GM12865 (cell line): ENCODE results near the gene RNF214.
"Not testable (repeated sequence)": the region's sequence is repeated elsewhere in the genome, so short reads cannot be mapped to it uniquely, and the experiment has no call there.

Experiments used
- DNase-seq: peaks from one replicate; pipeline ENCODE4 v3.0.0; 2010; ENCODE audit warnings: low read depth
- H3K4me3 ChIP-seq: 2 replicates; pipeline ENCODE4 v1.5.1; 2011; ENCODE audit warnings: mild to moderate bottlenecking, low read depth, low read length, control low read depth
- CTCF ChIP-seq: IDR thresholded peaks from 2 replicates; pipeline ENCODE4 v1.5.1; 2011; ENCODE audit warnings: low read length, control low read depth, low read depth, inconsistent platforms; ENCODE audit not compliant: insufficient read depth; ENCODE audit errors: missing control alignments

RNF214 gene

GRCh38 chr11:117248341-117248740 lies 15.9 kb downstream of the RNF214 start:
- TF ChIP-seq CTCF: no peak
- no peak for DNase-seq
- no peak overlapping the region for H3K4me3 ChIP-seq

GRCh38 chr11:117249571-117249970 lies 17.1 kb downstream of the RNF214 start:
- H3K4me3 ChIP-seq: no peak overlapping the region
- TF ChIP-seq CTCF: no peak
- no peak for DNase-seq

GRCh38 chr11:117251506-117251905 lies 19.0 kb downstream of the RNF214 start:
- DNase-seq: no peak
- H3K4me3 ChIP-seq: no peak overlapping the region
- TF ChIP-seq CTCF: no peak

DNA sequence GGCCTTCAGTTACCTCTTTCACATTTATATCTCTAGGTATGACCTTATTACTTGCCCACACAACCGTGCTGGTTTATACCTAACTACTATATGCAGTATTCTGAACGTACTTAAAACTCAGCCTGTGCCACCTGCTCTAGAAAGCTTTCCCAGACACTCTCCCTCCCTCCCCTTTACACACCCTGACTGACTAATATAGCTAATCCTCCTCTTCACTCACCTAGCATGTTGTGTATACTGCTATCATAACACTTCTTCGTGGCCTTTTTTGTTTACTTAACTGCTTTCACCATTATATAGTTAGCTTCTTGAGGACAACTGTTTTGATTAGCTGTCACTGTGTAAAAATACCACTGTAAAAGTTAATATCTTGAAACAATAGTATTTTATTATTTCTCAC lies 23.5 kb downstream of the RNF214 start:
- no peak for DNase-seq
- no peak for TF ChIP-seq CTCF
- H3K4me3 ChIP-seq: no peak overlapping the region

- DNase-seq: no peak
- TF ChIP-seq CTCF: no peak
- H3K4me3 ChIP-seq: no peak overlapping the region
Observed at GRCh38 chr11:117256573-117256972, 24.1 kb downstream of the RNF214 start.

GRCh38 chr11:117258576-117258975 lies 26.1 kb downstream of the RNF214 start:
- TF ChIP-seq CTCF: no peak
- H3K4me3 ChIP-seq: no peak overlapping the region
- DNase-seq: no peak

DNA sequence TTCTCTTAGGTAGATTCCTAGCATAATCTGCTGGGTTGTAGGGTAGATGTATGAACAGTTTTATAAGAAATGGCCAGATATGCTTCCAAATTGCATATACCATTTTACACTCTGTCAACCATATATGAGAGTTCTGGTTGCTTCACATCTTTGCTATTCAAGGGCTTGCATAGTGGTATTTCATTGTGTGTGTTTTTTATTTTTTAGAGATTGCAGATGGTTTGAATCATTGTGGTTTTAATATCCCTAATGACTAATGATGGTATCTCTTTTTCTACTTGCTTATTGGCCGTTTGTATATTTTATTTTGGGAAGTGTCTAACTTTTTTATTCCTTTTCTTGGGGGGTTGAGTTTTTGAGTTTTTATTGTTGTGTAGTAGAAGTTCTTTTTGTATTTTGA lies 26.9 kb downstream of the RNF214 start:
- TF ChIP-seq CTCF: no peak
- no peak overlapping the region for H3K4me3 ChIP-seq
- no peak for DNase-seq

DNA sequence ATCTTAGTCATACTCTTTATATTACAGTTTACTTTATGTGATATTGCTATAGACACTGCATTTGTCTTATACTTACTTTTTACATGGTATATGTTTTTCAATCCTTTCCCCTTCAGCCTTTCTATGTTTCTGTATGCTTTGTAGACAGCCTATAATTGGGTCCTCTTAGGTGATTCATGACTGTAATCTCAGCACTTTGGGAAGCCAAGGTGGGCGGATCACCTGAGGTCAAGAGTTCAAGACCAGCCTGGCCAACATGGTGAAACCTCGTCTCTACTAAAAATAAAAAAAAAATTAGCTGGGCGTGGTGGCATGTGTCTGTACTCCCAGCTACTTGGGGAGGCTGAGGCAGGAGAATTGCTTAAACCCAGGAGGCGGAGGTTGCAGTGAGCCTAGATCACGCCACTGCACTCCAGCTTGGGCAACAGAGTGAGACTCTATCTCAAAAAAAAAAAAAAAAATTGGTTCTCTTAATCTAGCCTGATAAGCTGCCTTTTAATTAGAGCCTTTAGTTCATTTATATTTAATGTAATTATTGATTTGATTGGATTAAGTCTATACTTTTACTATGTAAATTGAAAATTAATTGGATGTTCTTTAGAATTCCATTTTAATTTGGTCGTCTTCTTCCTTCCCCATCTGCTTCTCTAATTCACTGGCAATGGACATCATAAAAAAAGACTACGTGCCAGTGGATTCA lies 32.3 kb downstream of the RNF214 start:
- not testable (repeated sequence) for H3K4me3 ChIP-seq, DNase-seq
